ENCODE results near the gene NOMO2.
"Not testable (repeated sequence)": the region's sequence is repeated elsewhere in the genome, so short reads cannot be mapped to it uniquely, and the experiment has no call there.

Gene NOMO2

GRCh38 chr16:18518536-18519283 is 43.2 kb downstream of the NOMO2 start:
- not testable (repeated sequence) for H3K4me2 ChIP-seq, H3K36me3 ChIP-seq

GRCh38 chr16:18498430-18498829 is 63.5 kb downstream of the NOMO2 start:
- not testable (repeated sequence) for H3K4me1 ChIP-seq, H4K20me1 ChIP-seq, H3K27me3 ChIP-seq, H3K4me3 ChIP-seq, H3K9ac ChIP-seq, H3K36me3 ChIP-seq, H3K9me3 ChIP-seq, H3K4me2 ChIP-seq, H3K27ac ChIP-seq

More at GRCh38 chr16:18518536-18519283, 43.2 kb downstream of the NOMO2 start:
- not testable (repeated sequence) for H3K4me1 ChIP-seq, H3K27me3 ChIP-seq, H3K9me3 ChIP-seq, H3K27ac ChIP-seq, H3K4me3 ChIP-seq, H3K9ac ChIP-seq, H4K20me1 ChIP-seq

GRCh38 chr16:18497032-18497431 is 64.9 kb downstream of the NOMO2 start:
- not testable (repeated sequence) for H3K36me3 ChIP-seq, H3K27ac ChIP-seq, H3K9me3 ChIP-seq, H4K20me1 ChIP-seq, H3K4me3 ChIP-seq, H3K27me3 ChIP-seq, H3K4me1 ChIP-seq, H3K4me2 ChIP-seq, H3K9ac ChIP-seq

- H3K27me3 ChIP-seq, H4K20me1 ChIP-seq, H3K27ac ChIP-seq, H3K36me3 ChIP-seq, H3K4me1 ChIP-seq, H3K9me3 ChIP-seq, H3K4me3 ChIP-seq, H3K9ac ChIP-seq, H3K4me2 ChIP-seq: not testable (repeated sequence)
Measured at GRCh38 chr16:18492118-18492897, 69.6 kb downstream of the NOMO2 start.

GRCh38 chr16:18436025-18436424 is 125.9 kb downstream of the NOMO2 start:
- not testable (repeated sequence) for H3K27me3 ChIP-seq, H3K9ac ChIP-seq, H3K4me2 ChIP-seq, H3K36me3 ChIP-seq, H3K4me1 ChIP-seq, H4K20me1 ChIP-seq, H3K27ac ChIP-seq, H3K9me3 ChIP-seq, H3K4me3 ChIP-seq

- not testable (repeated sequence) for H3K4me2 ChIP-seq, H3K36me3 ChIP-seq, H3K27me3 ChIP-seq, H3K4me3 ChIP-seq, H3K9me3 ChIP-seq, H3K4me1 ChIP-seq, H3K27ac ChIP-seq, H3K9ac ChIP-seq, H4K20me1 ChIP-seq
Measured at GRCh38 chr16:18415827-18416226, 146.1 kb downstream of the NOMO2 start.

- H3K27ac ChIP-seq, H3K27me3 ChIP-seq, H3K9ac ChIP-seq, H4K20me1 ChIP-seq, H3K4me2 ChIP-seq, H3K4me1 ChIP-seq, H3K4me3 ChIP-seq, H3K9me3 ChIP-seq, H3K36me3 ChIP-seq: not testable (repeated sequence)
Measured at GRCh38 chr16:18409532-18410293, 152.2 kb downstream of the NOMO2 start.

GRCh38 chr16:18401851-18402657 is 159.8 kb downstream of the NOMO2 start:
- not testable (repeated sequence) for H3K4me2 ChIP-seq, H4K20me1 ChIP-seq, H3K27ac ChIP-seq, H3K9ac ChIP-seq, H3K4me3 ChIP-seq, H3K27me3 ChIP-seq, H3K4me1 ChIP-seq, H3K36me3 ChIP-seq, H3K9me3 ChIP-seq

- not testable (repeated sequence) for H3K4me1 ChIP-seq, H4K20me1 ChIP-seq, H3K9me3 ChIP-seq, H3K36me3 ChIP-seq, H3K27me3 ChIP-seq, H3K4me2 ChIP-seq, H3K27ac ChIP-seq
- 0 out of 2 replicates have a peak overlapping the region, but pooled peaks have one; percentile 64 for H3K9ac ChIP-seq
- peak overlapping the region; percentile 59 for H3K4me3 ChIP-seq
Measured at GRCh38 chr16:18401159-18401558, 160.7 kb downstream of the NOMO2 start.

- H3K27me3 ChIP-seq, H3K4me1 ChIP-seq, H4K20me1 ChIP-seq, H3K4me2 ChIP-seq, H3K27ac ChIP-seq, H3K9ac ChIP-seq, H3K9me3 ChIP-seq, H3K36me3 ChIP-seq, H3K4me3 ChIP-seq: not testable (repeated sequence)
Measured at GRCh38 chr16:18394363-18394762, 167.5 kb downstream of the NOMO2 start.

GRCh38 chr16:18387767-18388166 is 174.1 kb downstream of the NOMO2 start:
- not testable (repeated sequence) for H3K4me2 ChIP-seq, H3K4me3 ChIP-seq, H3K9me3 ChIP-seq

GRCh38 chr16:18386517-18386916 is 175.4 kb downstream of the NOMO2 start:
- H3K9ac ChIP-seq, H3K36me3 ChIP-seq, H3K27me3 ChIP-seq, H4K20me1 ChIP-seq, H3K9me3 ChIP-seq, H3K27ac ChIP-seq, H3K4me3 ChIP-seq, H3K4me1 ChIP-seq, H3K4me2 ChIP-seq: not testable (repeated sequence)

More at GRCh38 chr16:18387767-18388166, 174.1 kb downstream of the NOMO2 start:
- H3K36me3 ChIP-seq, H3K4me1 ChIP-seq, H3K27ac ChIP-seq, H4K20me1 ChIP-seq, H3K9ac ChIP-seq, H3K27me3 ChIP-seq: not testable (repeated sequence)

GRCh38 chr16:18385285-18385684 is 176.6 kb downstream of the NOMO2 start:
- H4K20me1 ChIP-seq, H3K4me3 ChIP-seq, H3K4me2 ChIP-seq, H3K9ac ChIP-seq, H3K27me3 ChIP-seq, H3K36me3 ChIP-seq, H3K27ac ChIP-seq, H3K4me1 ChIP-seq, H3K9me3 ChIP-seq: not testable (repeated sequence)

- not testable (repeated sequence) for H3K27ac ChIP-seq, H3K9me3 ChIP-seq, H3K4me1 ChIP-seq, H3K27me3 ChIP-seq, H4K20me1 ChIP-seq, H3K4me3 ChIP-seq, H3K9ac ChIP-seq, H3K4me2 ChIP-seq, H3K36me3 ChIP-seq
Measured at GRCh38 chr16:18384869-18385268, 177.0 kb downstream of the NOMO2 start.
